ENCODE measurements around the gene FHL1.

GRCh38 chrX:136206916-136207315, 59.6 kb downstream of the FHL1 start:
- no peak for TF ChIP-seq CTCF (IDR thresholded peaks at IDR 0.05; ENCODE audit: low read depth, low read length, missing input control)
- no peak for TF ChIP-seq YY1 (IDR thresholded peaks at IDR 0.05)
- TF ChIP-seq EGR1 (IDR thresholded peaks at IDR 0.05; ENCODE audit: low read depth in 2 of 2): no peak
- no peak for TF ChIP-seq SP1 (IDR thresholded peaks at IDR 0.05)
- TF ChIP-seq FOXA1 (IDR thresholded peaks at IDR 0.05): no peak
- TF ChIP-seq RAD21 (IDR thresholded peaks at IDR 0.05): no peak
- no peak for TF ChIP-seq REST (IDR thresholded peaks at IDR 0.05)
